Type B pancreatic cell (in vitro differentiated cells): Measurements from ENCODE around the gene VPS26C. TPM values are rescaled to one million over a fixed set of nuclear protein-coding genes. Genes with fewer than 3 reads are reported as not detected.

Source experiments
- DNase-seq: peaks from one replicate; pipeline ENCODE4 v3.0.0; 2021; ENCODE audit warnings: mixed read lengths; ENCODE audit not compliant: unreplicated experiment; ENCODE audit errors: extremely low spot score
- H3K27ac Mint-ChIP-seq: 2 replicates; pipeline ENCODE4 v1.8.0; 2021; ENCODE audit warnings: mild to moderate bottlenecking, mixed read lengths
- H3K27me3 Mint-ChIP-seq: 2 replicates; pipeline ENCODE4 v1.8.0; 2021; ENCODE audit warnings: mixed read lengths
- H3K36me3 Mint-ChIP-seq: 2 replicates; pipeline ENCODE4 v1.8.0; 2021; ENCODE audit warnings: mixed read lengths
- H3K4me1 Mint-ChIP-seq: one replicate; pipeline ENCODE4 v1.8.0; 2021; ENCODE audit warnings: mixed read lengths; ENCODE audit not compliant: unreplicated experiment
- H3K4me3 Mint-ChIP-seq: 2 replicates; pipeline ENCODE4 v1.8.0; 2021; ENCODE audit warnings: mild to moderate bottlenecking, mixed read lengths
- H3K9me3 Mint-ChIP-seq: 2 replicates; pipeline ENCODE4 v1.8.0; 2021; ENCODE audit warnings: mixed read lengths
- CTCF ChIP-seq: fragments of 200-600 bp; sonication (generic); conservative IDR thresholded peaks from 2 replicates; pipeline ENCODE4 v1.5.0; 2021; ENCODE audit warnings: antibody characterized with exemption, mild to moderate bottlenecking
- total RNA-seq: library from RNA; stranded (reverse); gene quantifications from 2 replicates; pipeline ENCODE4 v1.2.1, GENCODE V29; 2021; ENCODE audit warnings: low replicate concordance

The VPS26C gene
- total RNA-seq, 1 donor from 2014 or later: 37.9 TPM

GRCh38 chr21:37196847-37197246 lies 70.3 kb downstream of the VPS26C start:
- TF ChIP-seq CTCF: no peak
- no peaks in the 10 kb centered on the region for H3K9me3 Mint-ChIP-seq
- no peaks in the 10 kb centered on the region for H3K27me3 Mint-ChIP-seq
- no peaks in the 10 kb centered on the region for H3K4me1 Mint-ChIP-seq
- no peak for DNase-seq
- no peak overlapping the region for H3K27ac Mint-ChIP-seq
- peaks cover 61% of the 10 kb centered on the region for H3K36me3 Mint-ChIP-seq
- H3K4me3 Mint-ChIP-seq: no peak overlapping the region

DNA sequence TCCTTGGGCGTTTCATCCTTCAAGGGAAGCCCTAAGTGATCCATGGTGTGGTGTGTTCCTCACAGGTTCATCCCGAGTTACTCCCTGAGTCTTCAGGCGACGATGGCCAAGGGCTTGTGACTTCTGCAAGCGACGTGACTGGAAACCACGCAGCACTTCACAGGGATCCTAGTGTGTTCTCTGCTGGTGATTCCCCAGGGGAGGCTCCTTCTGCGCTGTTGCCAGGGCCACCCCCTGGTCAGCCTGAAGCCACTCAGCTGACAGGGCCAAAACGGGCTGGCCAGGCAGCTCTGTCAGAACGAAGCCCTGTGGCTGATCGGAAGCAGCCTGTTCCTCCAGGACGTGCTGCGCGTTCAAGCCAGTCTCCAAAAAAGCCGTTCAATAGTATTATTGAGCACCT lies 71.5 kb downstream of the VPS26C start:
- no peaks in the 10 kb centered on the region for H3K9me3 Mint-ChIP-seq
- H3K27ac Mint-ChIP-seq: no peak overlapping the region
- no peaks in the 10 kb centered on the region for H3K4me1 Mint-ChIP-seq
- H3K36me3 Mint-ChIP-seq: peaks cover 58% of the 10 kb centered on the region
- DNase-seq: no peak
- H3K4me3 Mint-ChIP-seq: no peak overlapping the region
- no peak for TF ChIP-seq CTCF
- no peaks in the 10 kb centered on the region for H3K27me3 Mint-ChIP-seq

GRCh38 chr21:37195059-37195458 lies 72.1 kb downstream of the VPS26C start:
- H3K36me3 Mint-ChIP-seq: peaks cover 61% of the 10 kb centered on the region
- H3K27me3 Mint-ChIP-seq: no peaks in the 10 kb centered on the region
- H3K9me3 Mint-ChIP-seq: no peaks in the 10 kb centered on the region
- DNase-seq: no peak
- H3K27ac Mint-ChIP-seq: no peak overlapping the region
- H3K4me3 Mint-ChIP-seq: no peak overlapping the region
- TF ChIP-seq CTCF: no peak
- H3K4me1 Mint-ChIP-seq: no peaks in the 10 kb centered on the region

GRCh38 chr21:37193676-37194075 lies 73.5 kb downstream of the VPS26C start:
- Mint-ChIP-seq H3K9me3 (no peaks in the 10 kb centered on the region), H3K27ac (no peak overlapping the region), H3K27me3 (no peaks in the 10 kb centered on the region), H3K4me1 (no peaks in the 10 kb centered on the region), H3K36me3 (peaks cover 62% of the 10 kb centered on the region), H3K4me3 (no peak overlapping the region)
- no peak for DNase-seq
- no peak for TF ChIP-seq CTCF

DNA sequence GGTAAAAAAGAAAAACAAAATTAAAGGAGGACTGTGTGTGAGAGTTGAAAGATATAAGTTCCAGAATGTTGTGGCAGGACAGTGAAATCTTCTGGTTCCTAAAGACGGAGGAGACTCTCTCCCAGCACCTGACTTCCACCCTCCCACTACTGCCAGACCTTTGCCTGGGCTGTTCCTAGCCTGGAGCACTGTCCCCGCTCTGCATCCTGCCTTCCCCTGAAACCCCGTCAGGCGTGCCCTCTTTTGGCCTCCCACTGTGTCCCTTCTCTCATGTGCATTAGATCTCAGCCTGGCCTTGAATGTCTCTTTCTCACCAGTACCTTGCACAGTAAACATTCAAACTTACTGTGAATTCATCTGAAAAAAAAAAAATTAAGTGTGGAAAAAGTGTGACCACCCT lies 74.1 kb downstream of the VPS26C start:
- Mint-ChIP-seq H3K36me3 (peaks cover 59% of the 10 kb centered on the region), H3K27me3 (no peaks in the 10 kb centered on the region), H3K4me1 (no peaks in the 10 kb centered on the region), H3K27ac (no peak overlapping the region), H3K9me3 (no peaks in the 10 kb centered on the region), H3K4me3 (no peak overlapping the region)
- TF ChIP-seq CTCF: no peak
- no peak for DNase-seq

DNA sequence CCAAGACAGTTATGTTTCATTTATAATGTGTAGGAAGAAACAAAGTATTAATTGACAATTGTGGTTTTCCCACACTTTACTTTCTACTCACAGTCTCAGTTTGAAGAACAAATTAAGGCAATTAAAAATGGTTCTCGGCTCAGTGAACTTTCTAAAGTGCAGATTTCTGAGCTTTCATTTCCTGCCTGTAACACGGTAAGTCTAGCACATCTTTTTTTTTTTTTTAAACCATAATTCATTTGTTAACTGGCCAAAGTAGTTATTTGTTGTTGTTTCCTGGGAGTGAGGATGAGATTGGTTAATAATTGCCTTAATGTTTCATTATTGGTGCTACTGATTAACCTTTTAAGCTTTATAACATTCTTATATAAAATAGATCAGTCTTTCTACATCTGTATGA lies 75.1 kb downstream of the VPS26C start:
- H3K9me3 Mint-ChIP-seq: no peaks in the 10 kb centered on the region
- no peak for DNase-seq
- no peak overlapping the region for H3K4me3 Mint-ChIP-seq
- TF ChIP-seq CTCF: no peak
- H3K27me3 Mint-ChIP-seq: no peaks in the 10 kb centered on the region
- H3K4me1 Mint-ChIP-seq: no peaks in the 10 kb centered on the region
- peaks cover 61% of the 10 kb centered on the region for H3K36me3 Mint-ChIP-seq
- no peak overlapping the region for H3K27ac Mint-ChIP-seq
